GM19193 (cell line): ENCODE data around the gene QPRT.

ENCODE experiments used
- POLR2A ChIP-seq: IDR thresholded peaks from 4 replicates; pipeline ENCODE4 v1.6.1; 2011; ENCODE audit not compliant: insufficient read depth, insufficient read length; ENCODE audit errors: extremely low read depth

QPRT gene

DNA sequence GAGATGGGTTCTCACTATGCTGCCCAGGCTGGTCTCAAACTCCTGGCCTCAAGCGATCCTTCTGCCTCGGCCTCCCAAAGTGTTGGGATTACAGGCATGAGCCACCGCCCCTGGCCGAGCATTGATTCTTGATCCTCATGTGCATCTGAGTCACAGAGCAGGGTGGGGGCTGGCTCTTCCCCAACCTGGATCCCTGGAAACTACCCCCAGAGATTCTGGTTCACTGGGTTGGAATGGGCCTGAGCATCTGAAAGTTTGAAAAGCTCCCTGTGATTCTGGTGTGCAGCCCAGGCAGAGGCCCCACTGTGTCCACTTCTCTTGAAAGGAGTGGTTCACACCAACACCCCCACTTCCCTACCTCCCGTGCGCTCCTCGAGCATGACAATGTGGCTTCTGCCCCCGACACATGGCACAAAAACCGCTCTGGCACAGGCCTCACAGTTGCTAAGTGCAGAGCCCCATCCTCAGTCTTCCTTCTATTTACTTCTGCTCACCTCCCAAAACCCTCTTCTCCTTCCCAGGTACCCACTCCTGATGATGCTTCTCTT lies 4.6 kb downstream of the QPRT start:
- no peak for TF ChIP-seq POLR2A

GRCh38 chr16:29684679-29685078 lies 5.7 kb downstream of the QPRT start:
- no peak for TF ChIP-seq POLR2A

DNA sequence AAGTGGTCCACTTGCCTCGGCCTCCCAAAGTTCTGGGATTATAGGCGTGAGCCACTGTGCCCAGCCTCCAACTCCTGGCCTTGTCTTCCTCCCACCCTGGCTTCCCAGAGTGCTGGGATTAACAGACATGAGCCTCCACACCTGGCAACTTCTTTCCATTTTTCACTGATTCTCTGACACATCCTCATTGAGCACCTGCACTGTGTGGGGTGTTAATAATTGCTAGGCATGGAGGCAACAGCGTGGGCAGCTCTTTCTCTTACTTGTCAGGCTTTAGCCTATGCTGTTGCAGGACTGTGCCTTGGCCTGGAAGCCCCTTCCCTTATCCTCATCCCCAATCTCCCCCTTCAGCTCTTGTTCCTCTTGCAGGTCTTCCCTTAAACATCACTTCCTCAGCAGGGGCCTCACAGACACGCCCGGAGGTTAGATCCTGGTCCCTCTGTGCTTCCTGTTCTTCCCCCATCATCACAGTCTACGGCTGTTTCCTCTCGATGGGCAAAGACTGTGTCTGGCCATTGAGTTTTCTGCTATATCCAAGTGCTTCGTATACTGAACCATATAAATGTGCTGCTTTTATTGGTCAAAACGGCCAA lies 7.9 kb downstream of the QPRT start:
- TF ChIP-seq POLR2A, result no peak

- no peak for TF ChIP-seq POLR2A
Measured at GRCh38 chr16:29687755-29688154, 8.8 kb downstream of the QPRT start.

DNA sequence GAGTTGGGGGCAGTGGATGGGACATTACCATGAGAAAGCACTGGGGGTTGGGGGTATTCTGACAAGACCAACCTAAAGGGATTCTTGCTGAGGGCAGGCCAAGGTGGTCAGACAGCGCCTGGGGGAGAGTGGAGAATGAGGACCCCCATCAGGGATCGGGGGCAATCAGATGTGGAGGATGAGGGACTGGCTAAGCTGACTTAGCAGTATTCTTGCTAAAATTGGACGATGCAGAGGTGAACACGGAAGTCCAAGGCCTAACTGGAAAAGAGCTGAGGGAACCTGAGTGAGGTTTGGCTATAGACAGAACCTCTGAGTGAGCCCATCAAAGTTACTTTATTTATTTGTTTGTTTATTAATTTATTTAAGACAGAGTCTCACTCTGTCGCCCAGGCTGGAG lies 9.2 kb downstream of the QPRT start:
- no peak for TF ChIP-seq POLR2A

GRCh38 chr16:29694384-29695195 lies 15.6 kb downstream of the QPRT start:
- no peak for TF ChIP-seq POLR2A

GRCh38 chr16:29696881-29697331 lies 17.9 kb downstream of the QPRT start:
- no peak for TF ChIP-seq POLR2A

DNA sequence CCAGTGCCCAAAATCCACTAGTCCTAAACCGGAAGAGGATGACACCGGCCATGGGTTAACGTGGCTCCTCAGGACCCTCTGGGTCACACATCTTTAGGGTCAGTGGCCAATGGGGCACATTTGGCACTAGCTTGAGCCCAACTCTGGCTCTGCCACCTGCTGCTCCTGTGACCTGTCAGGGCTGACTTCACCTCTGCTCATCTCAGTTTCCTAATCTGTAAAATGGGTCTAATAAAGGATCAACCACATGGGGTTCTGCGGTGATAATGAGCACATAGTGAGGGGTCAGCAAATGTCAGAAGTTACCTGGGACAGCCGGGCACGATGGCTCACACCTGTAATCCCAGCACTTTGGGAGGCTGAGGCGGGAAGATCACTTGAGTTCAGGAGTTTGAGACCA lies 18.4 kb downstream of the QPRT start:
- TF ChIP-seq POLR2A, result no peak

- no peak for TF ChIP-seq POLR2A
Measured at GRCh38 chr16:29698042-29698441, 19.1 kb downstream of the QPRT start.

GRCh38 chr16:29698484-29699323 lies 19.7 kb downstream of the QPRT start:
- TF ChIP-seq POLR2A, result no peak

DNA sequence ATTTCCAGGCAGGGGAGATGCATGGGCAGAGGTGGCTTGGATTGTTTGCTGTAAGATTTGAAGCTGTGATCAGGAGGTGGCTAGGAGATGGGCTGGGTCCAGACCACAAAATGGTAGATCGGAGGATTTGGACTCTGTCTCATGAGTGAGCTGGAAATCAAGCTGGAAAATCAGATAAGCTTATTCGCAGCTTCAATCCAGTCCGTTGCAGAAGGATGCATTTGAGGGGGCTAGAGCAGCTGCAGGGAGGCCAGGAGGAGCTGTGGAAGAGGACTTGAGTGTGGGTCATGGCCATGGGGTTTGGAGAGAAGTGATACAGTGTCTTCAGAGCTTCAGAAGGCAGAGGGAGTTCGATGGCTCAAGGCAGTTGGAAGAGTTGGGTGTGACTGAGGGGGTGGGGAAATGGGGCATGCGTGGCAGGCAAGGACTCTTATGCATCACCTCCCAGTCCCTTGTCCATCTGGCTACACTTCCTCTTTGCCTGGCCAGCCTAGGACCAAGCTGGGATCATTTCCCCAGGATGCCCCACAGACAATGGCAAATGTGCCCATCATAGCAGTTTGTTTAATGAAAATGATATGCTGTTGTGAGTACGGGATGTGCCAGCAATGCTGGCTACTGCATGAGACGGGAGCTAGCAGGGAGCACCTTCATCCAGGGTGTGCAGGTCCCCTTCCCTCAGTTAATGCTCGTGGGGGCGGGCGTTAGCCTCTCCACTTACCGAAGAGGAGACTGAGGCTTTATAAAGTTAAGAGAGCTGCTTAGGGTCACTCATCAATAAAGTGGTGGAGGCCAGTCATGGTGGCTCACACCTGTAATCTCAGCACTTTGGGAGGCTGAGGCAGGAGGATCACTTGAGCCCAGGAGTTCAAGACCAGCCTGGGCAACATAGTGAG lies 20.6 kb downstream of the QPRT start:
- no peak for TF ChIP-seq POLR2A

DNA sequence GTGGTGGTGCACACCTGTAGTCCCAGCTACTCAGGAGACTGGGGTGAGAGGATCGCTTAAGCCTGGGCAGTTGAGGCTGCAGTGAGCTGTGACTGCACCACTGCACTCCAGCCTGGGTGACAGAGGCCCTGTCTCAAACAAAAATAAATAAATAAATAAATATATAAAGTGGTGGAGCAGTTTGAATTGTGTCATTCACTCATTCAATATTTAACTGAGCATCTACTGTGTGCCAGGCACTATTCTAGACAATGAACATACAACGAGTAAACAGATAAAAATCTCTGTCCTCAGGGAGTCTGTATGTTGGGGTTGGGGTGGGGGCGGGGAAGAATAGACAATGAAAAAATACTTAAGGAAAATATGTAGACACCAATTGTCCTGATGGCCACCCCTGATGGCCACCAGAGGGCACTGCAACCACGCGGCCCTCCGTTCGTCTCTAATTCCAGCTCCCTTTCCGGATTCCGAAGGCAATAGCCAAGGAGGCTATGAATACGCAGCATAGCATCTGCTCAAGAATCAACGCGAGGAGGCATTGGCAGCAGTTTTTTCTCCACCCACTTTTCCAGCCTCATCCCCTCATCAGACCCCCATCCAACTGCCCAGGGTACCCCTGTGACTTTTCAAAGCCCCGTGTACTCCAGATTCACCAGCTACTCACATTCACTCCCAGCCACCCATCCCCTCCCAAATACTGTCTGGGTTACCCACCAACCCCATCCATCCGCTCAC lies 21.4 kb downstream of the QPRT start:
- TF ChIP-seq POLR2A, result no peak

DNA sequence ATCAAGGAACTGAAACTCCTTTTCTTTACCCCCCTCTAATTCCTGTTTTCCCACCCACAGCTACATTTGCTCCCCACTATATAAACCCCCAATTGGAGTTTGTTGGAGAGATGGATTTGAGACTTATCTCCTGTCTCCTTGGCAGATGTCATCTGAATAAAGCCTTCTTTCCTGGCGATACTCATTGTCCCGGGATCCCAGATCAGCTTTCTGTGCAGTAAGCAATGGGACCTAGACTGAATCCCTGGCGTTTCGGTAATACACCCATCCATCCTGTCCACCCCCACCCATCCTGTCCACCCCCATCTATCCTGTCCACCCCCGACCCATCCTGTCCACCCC lies 22.2 kb downstream of the QPRT start:
- no peak for TF ChIP-seq POLR2A

- no peak for TF ChIP-seq POLR2A
Measured at GRCh38 chr16:29702269-29702668, 23.3 kb downstream of the QPRT start.
